Astrocyte (in vitro differentiated cells and primary cell): ENCODE data around the gene RBM14. TPM values are rescaled to one million over a fixed set of nuclear protein-coding genes. Genes with fewer than 3 reads are reported as not detected.

Source experiments
- DNase-seq: peaks from one replicate; pipeline ENCODE4 v3.0.0-alpha.2; 2010; ENCODE audit warnings: low read depth
- FAIRE-seq: peaks from 2 replicates; lab custom pipeline; 2011; peaks lifted over from hg19 to GRCh38; lab: Jason Lieb, UNC
- H2AFZ ChIP-seq: 2 replicates; pipeline ENCODE4 v1.6.0; 2012; ENCODE audit warnings: low read depth, low read length, inconsistent platforms
- H3K27ac ChIP-seq: 2 replicates; pipeline ENCODE4 v1.5.1; 2011; ENCODE audit warnings: low read depth, low read length, inconsistent platforms
- H3K27me3 ChIP-seq: 2 replicates; pipeline ENCODE4 v1.6.0; 2011; ENCODE audit warnings: low read length, inconsistent platforms; ENCODE audit not compliant: insufficient read depth
- H3K36me3 ChIP-seq: 2 replicates; pipeline ENCODE4 v1.5.1; 2011; ENCODE audit warnings: low read length, inconsistent platforms; ENCODE audit not compliant: insufficient read depth
- H3K4me1 ChIP-seq: 2 replicates; pipeline ENCODE4 v1.5.1; 2011; ENCODE audit warnings: low read length, inconsistent platforms; ENCODE audit not compliant: insufficient read depth
- H3K4me2 ChIP-seq: 2 replicates; pipeline ENCODE4 v1.6.0; 2012; ENCODE audit warnings: low read length, inconsistent platforms
- H3K4me3 ChIP-seq: 2 replicates; pipeline ENCODE4 v1.5.1; 2011; ENCODE audit warnings: low read depth, mild to moderate bottlenecking, low read length, inconsistent platforms; ENCODE audit not compliant: insufficient read depth
- H3K79me2 ChIP-seq: 2 replicates; pipeline ENCODE4 v1.6.0; 2012; ENCODE audit warnings: mild to moderate bottlenecking, low read length, inconsistent platforms; ENCODE audit not compliant: insufficient read depth
- H3K9ac ChIP-seq: 2 replicates; pipeline ENCODE4 v1.6.0; 2012; ENCODE audit warnings: mild to moderate bottlenecking, low read length, inconsistent platforms
- H3K9me3 ChIP-seq: 2 replicates; pipeline ENCODE4 v1.5.1; 2012; ENCODE audit warnings: low read depth, mild to moderate bottlenecking, low read length, inconsistent platforms; ENCODE audit not compliant: insufficient read depth
- H4K20me1 ChIP-seq: 2 replicates; pipeline ENCODE4 v1.6.0; 2012; ENCODE audit warnings: low read length, inconsistent platforms; ENCODE audit not compliant: insufficient read depth
- H3K27ac Mint-ChIP-seq: one replicate; pipeline ENCODE4 v1.8.0; 2021; ENCODE audit warnings: mild to moderate bottlenecking, mixed read lengths; ENCODE audit not compliant: unreplicated experiment
- H3K27me3 Mint-ChIP-seq: one replicate; pipeline ENCODE4 v1.8.0; 2021; ENCODE audit warnings: low read depth, mixed read lengths; ENCODE audit not compliant: unreplicated experiment
- H3K36me3 Mint-ChIP-seq: one replicate; pipeline ENCODE4 v1.8.0; 2021; ENCODE audit warnings: low read depth, mixed read lengths; ENCODE audit not compliant: unreplicated experiment
- H3K4me1 Mint-ChIP-seq: one replicate; pipeline ENCODE4 v1.8.0; 2021; ENCODE audit warnings: low read depth, mixed read lengths; ENCODE audit not compliant: unreplicated experiment
- H3K4me3 Mint-ChIP-seq: one replicate; pipeline ENCODE4 v1.8.0; 2021; ENCODE audit warnings: mild to moderate bottlenecking, moderate library complexity, mixed read lengths; ENCODE audit not compliant: unreplicated experiment
- H3K9me3 Mint-ChIP-seq: one replicate; pipeline ENCODE4 v1.8.0; 2021; ENCODE audit warnings: mild to moderate bottlenecking, mixed read lengths; ENCODE audit not compliant: unreplicated experiment
- EZH2 ChIP-seq: IDR thresholded peaks from 2 replicates; pipeline ENCODE4 v1.6.1; 2012; ENCODE audit warnings: mild to moderate bottlenecking, low read length, inconsistent platforms; ENCODE audit not compliant: insufficient read depth
- total RNA-seq: library from RNA; stranded (reverse); gene quantifications from 2 replicates; pipeline ENCODE4 v1.2.1, GENCODE V29; 2021
- TF ChIP-seq, protein P1 (sequence below): IDR thresholded peaks from 2 replicates; pipeline ENCODE4 v1.5.1; 2011; ENCODE audit warnings: low read depth, mild to moderate bottlenecking, inconsistent platforms, low read length, moderate library complexity; ENCODE audit not compliant: insufficient read depth

The RBM14 gene
- total RNA-seq, 1 donor from 2014 or later, result 59.7 TPM

DNA sequence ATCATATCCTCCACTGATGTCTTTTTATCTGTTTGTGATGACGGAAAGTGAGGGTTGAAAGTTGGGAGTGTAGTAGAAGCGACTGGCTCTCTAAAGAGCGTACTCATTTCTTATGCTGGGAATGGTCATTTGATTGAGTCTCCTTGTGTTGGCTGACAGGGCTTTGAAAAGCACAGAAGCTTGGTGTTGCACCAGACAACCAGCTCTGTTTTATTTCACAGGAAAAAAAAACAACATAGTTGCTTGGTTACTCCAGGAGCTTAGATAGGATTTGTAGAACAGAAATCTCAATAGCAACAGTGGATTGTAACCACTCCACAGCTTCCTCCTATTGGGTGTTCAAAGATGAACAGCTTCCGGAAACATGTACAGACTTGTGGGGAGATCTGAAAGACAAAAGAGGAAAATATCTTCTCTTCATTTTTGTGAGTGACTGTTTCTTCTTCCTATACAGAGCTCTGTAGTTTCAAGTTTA, 2.7 kb downstream of the RBM14 start:
- FAIRE-seq (no peak), DNase-seq (peak; percentile 71)
- Histone ChIP-seq H3K4me1 (peaks cover 13% of the 10 kb centered on the region), H3K27ac (peak overlapping the region; percentile 33), H3K4me3 (peak overlapping the region; percentile 90), H3K36me3 (peaks cover 18% of the 10 kb centered on the region), H3K9me3 (no peaks in the 10 kb centered on the region), H4K20me1 (peaks cover 73% of the 10 kb centered on the region), H3K9ac (peak overlapping the region; percentile 94), H3K27me3 (no peaks in the 10 kb centered on the region), H2AFZ (no peak overlapping the region), H3K4me2 (peak overlapping the region; percentile 92), H3K79me2 (peaks cover 81% of the 10 kb centered on the region)
- TF ChIP-seq, protein P1, sequence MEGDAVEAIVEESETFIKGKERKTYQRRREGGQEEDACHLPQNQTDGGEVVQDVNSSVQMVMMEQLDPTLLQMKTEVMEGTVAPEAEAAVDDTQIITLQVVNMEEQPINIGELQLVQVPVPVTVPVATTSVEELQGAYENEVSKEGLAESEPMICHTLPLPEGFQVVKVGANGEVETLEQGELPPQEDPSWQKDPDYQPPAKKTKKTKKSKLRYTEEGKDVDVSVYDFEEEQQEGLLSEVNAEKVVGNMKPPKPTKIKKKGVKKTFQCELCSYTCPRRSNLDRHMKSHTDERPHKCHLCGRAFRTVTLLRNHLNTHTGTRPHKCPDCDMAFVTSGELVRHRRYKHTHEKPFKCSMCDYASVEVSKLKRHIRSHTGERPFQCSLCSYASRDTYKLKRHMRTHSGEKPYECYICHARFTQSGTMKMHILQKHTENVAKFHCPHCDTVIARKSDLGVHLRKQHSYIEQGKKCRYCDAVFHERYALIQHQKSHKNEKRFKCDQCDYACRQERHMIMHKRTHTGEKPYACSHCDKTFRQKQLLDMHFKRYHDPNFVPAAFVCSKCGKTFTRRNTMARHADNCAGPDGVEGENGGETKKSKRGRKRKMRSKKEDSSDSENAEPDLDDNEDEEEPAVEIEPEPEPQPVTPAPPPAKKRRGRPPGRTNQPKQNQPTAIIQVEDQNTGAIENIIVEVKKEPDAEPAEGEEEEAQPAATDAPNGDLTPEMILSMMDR, result no peak
- no peak for TF ChIP-seq EZH2
- H3K36me3 Mint-ChIP-seq, result peaks cover 12% of the 10 kb centered on the region
- H3K9me3 Mint-ChIP-seq, result no peaks in the 10 kb centered on the region
- peak overlapping the region; percentile 74 for H3K27ac Mint-ChIP-seq
- no peaks in the 10 kb centered on the region for H3K27me3 Mint-ChIP-seq
- peak overlapping the region; percentile 97 for H3K4me3 Mint-ChIP-seq
- H3K4me1 Mint-ChIP-seq, result peaks cover 38% of the 10 kb centered on the region

DNA sequence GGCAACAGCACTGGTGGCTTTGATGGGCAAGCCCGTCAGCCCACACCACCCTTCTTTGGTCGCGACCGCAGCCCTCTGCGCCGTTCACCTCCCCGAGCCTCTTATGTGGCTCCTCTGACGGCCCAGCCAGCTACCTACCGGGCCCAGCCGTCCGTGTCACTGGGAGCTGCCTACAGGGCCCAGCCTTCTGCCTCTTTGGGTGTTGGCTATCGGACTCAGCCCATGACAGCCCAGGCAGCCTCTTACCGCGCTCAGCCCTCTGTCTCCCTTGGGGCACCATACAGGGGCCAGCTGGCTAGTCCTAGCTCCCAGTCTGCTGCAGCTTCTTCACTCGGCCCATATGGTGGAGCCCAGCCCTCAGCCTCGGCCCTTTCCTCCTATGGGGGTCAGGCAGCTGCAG, 8.0 kb downstream of the RBM14 start:
- no peak overlapping the region for H2AFZ ChIP-seq
- FAIRE-seq, result no peak
- H3K27me3 ChIP-seq, result no peaks in the 10 kb centered on the region
- H3K9me3 ChIP-seq, result no peaks in the 10 kb centered on the region
- Mint-ChIP-seq H3K27ac (no peak overlapping the region), H3K9me3 (no peaks in the 10 kb centered on the region), H3K36me3 (peaks cover 33% of the 10 kb centered on the region), H3K4me1 (peaks cover 28% of the 10 kb centered on the region), H3K4me3 (no peak overlapping the region), H3K27me3 (no peaks in the 10 kb centered on the region)
- no peak overlapping the region for H3K9ac ChIP-seq
- H3K27ac ChIP-seq, result no peak overlapping the region
- H3K4me3 ChIP-seq, result no peak overlapping the region
- H3K4me2 ChIP-seq, result no peak overlapping the region
- H3K79me2 ChIP-seq, result peaks cover 99% of the 10 kb centered on the region
- peaks cover 99% of the 10 kb centered on the region for H4K20me1 ChIP-seq
- H3K36me3 ChIP-seq, result peaks cover 53% of the 10 kb centered on the region
- H3K4me1 ChIP-seq, result peaks cover 4% of the 10 kb centered on the region
- DNase-seq, result no peak
- TF ChIP-seq, protein P1, result no peak
- no peak for TF ChIP-seq EZH2

DNA sequence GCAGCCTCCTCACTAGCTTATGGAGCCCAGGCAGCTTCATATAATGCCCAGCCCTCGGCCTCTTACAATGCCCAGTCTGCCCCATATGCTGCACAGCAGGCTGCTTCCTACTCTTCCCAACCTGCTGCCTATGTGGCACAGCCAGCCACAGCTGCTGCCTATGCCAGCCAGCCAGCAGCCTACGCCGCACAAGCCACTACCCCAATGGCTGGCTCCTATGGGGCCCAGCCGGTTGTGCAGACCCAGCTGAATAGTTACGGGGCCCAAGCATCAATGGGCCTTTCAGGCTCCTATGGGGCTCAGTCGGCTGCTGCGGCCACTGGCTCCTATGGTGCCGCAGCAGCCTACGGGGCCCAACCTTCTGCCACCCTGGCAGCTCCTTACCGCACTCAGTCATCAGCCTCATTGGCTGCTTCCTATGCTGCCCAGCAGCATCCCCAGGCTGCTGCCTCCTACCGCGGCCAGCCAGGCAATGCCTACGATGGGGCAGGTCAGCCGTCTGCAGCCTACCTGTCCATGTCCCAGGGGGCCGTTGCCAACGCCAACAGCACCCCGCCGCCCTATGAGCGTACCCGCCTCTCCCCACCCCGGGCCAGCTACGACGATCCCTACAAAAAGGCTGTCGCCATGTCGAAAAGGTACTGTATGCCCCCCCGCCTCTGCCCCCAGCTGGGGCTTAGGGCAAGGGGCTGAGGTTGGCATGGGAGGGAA, 8.8 kb downstream of the RBM14 start:
- H3K4me1 ChIP-seq, result no peaks in the 10 kb centered on the region
- H3K4me3 Mint-ChIP-seq, result no peak overlapping the region
- H2AFZ ChIP-seq, result no peak overlapping the region
- H4K20me1 ChIP-seq, result peaks cover 100% of the 10 kb centered on the region
- peaks cover 54% of the 10 kb centered on the region for H3K36me3 ChIP-seq
- H3K27ac Mint-ChIP-seq, result peak overlapping the region; percentile 12
- no peaks in the 10 kb centered on the region for H3K9me3 ChIP-seq
- no peak for FAIRE-seq
- H3K4me1 Mint-ChIP-seq, result peaks cover 28% of the 10 kb centered on the region
- TF ChIP-seq EZH2, result no peak
- TF ChIP-seq, protein P1, result no peak
- no peak overlapping the region for H3K4me2 ChIP-seq
- no peak for DNase-seq
- no peak overlapping the region for H3K9ac ChIP-seq
- no peaks in the 10 kb centered on the region for H3K9me3 Mint-ChIP-seq
- peaks cover 35% of the 10 kb centered on the region for H3K36me3 Mint-ChIP-seq
- H3K27me3 ChIP-seq, result no peaks in the 10 kb centered on the region
- H3K27me3 Mint-ChIP-seq, result no peaks in the 10 kb centered on the region
- no peak overlapping the region for H3K27ac ChIP-seq
- H3K4me3 ChIP-seq, result no peak overlapping the region
- peaks cover 100% of the 10 kb centered on the region for H3K79me2 ChIP-seq
